GM23338 (cell line): Measurements from ENCODE around the gene PGBD4. TPM values are rescaled to one million over a fixed set of nuclear protein-coding genes. Genes with fewer than 3 reads are reported as not detected.

Experiments
- ATAC-seq: fragments of 200-7000 bp; cut with Tn5 transposase; 3 replicates; pipeline ENCODE4 v1.9.1; 2020
- DNase-seq: peaks from one replicate; pipeline ENCODE4 v3.0.0-alpha.2; 2015; ENCODE audit warnings: low spot score
- H2AFZ ChIP-seq: fragments of 200-600 bp; sonication (generic); 2 replicates; pipeline ENCODE4 v1.8.0; 2016; ENCODE audit warnings: antibody characterized with exemption, mild to moderate bottlenecking, moderate library complexity
- H3F3A ChIP-seq: fragments of 200-600 bp; sonication (generic); replicated peaks from 2 replicates; pipeline ENCODE4 v1.8.0; 2017; ENCODE audit warnings: antibody characterized with exemption, mixed run types, low read depth
- H3K27ac ChIP-seq: fragments of 200-600 bp; sonication (generic); 2 replicates; pipeline ENCODE4 v1.6.1; 2016; ENCODE audit warnings: low read depth
- H3K27me3 ChIP-seq: fragments of 200-600 bp; sonication (generic); 2 replicates; pipeline ENCODE4 v1.8.0; 2016; ENCODE audit warnings: mild to moderate bottlenecking, mixed run types, moderate library complexity; ENCODE audit not compliant: insufficient read depth
- H3K36me3 ChIP-seq: fragments of 200-600 bp; sonication (generic); 2 replicates; pipeline ENCODE4 v1.8.0; 2016; ENCODE audit warnings: mild to moderate bottlenecking; ENCODE audit not compliant: insufficient read depth
- H3K4me1 ChIP-seq: fragments of 200-600 bp; sonication (generic); 2 replicates; pipeline ENCODE4 v1.8.0; 2016; ENCODE audit warnings: mild to moderate bottlenecking, moderate library complexity; ENCODE audit not compliant: insufficient read depth
- H3K4me2 ChIP-seq: fragments of 200-600 bp; sonication (generic); 2 replicates; pipeline ENCODE4 v1.7.1; 2017; ENCODE audit warnings: mixed run types
- H3K4me3 ChIP-seq: fragments of 200-600 bp; sonication (generic); 2 replicates; pipeline ENCODE4 v1.6.1; 2016; ENCODE audit warnings: mixed run types
- H3K79me2 ChIP-seq: fragments of 200-600 bp; sonication (generic); replicated peaks from 2 replicates; pipeline ENCODE4 v1.8.0; 2017; ENCODE audit warnings: mild to moderate bottlenecking; ENCODE audit not compliant: insufficient read depth
- H3K9me2 ChIP-seq: fragments of 200-600 bp; sonication (generic); 2 replicates; pipeline ENCODE4 v1.8.0; 2017; ENCODE audit not compliant: insufficient read depth
- H4K20me1 ChIP-seq: fragments of 200-600 bp; sonication (generic); replicated peaks from 2 replicates; pipeline ENCODE4 v1.8.0; 2017; ENCODE audit warnings: mild to moderate bottlenecking; ENCODE audit not compliant: insufficient read depth
- H3K27ac Mint-ChIP-seq: 2 replicates; pipeline ENCODE4 v1.8.0; 2020; ENCODE audit warnings: inconsistent platforms, mild to moderate bottlenecking, moderate library complexity, mixed read lengths
- H3K27me3 Mint-ChIP-seq: 3 replicates; pipeline ENCODE4 v1.8.0; 2022; ENCODE audit warnings: low read depth, mild to moderate bottlenecking, moderate library complexity, mixed read lengths, inconsistent platforms; ENCODE audit not compliant: insufficient read depth, poor library complexity
- H3K36me3 Mint-ChIP-seq: 3 replicates; pipeline ENCODE4 v1.8.0; 2021; ENCODE audit warnings: low read depth, mild to moderate bottlenecking, inconsistent platforms, moderate library complexity, mixed read lengths
- H3K4me1 Mint-ChIP-seq: 3 replicates; pipeline ENCODE4 v1.8.0; 2020; ENCODE audit warnings: mild to moderate bottlenecking, inconsistent platforms, mixed read lengths
- H3K4me3 Mint-ChIP-seq: 3 replicates; pipeline ENCODE4 v1.8.0; 2021; ENCODE audit warnings: moderate library complexity, mild to moderate bottlenecking, inconsistent platforms, mixed read lengths
- H3K9me3 Mint-ChIP-seq: 3 replicates; pipeline ENCODE4 v1.8.0; 2020; ENCODE audit warnings: moderate library complexity, mild to moderate bottlenecking, inconsistent platforms, mixed read lengths
- CREB1 ChIP-seq: fragments of 250-450 bp; sonication (Bioruptor Pico); IDR thresholded peaks from 2 replicates; pipeline ENCODE4 v1.5.0; 2020; ENCODE audit warnings: low read depth, mild to moderate bottlenecking, moderate library complexity
- EZH2 ChIP-seq: fragments of 200-600 bp; sonication (generic); IDR thresholded peaks from one replicate; pipeline ENCODE4 v1.8.0; 2017; ENCODE audit warnings: antibody characterized with exemption, mild to moderate bottlenecking, low read depth; ENCODE audit not compliant: unreplicated experiment
- JUNB ChIP-seq: IDR thresholded peaks from one replicate; pipeline ENCODE4 v1.6.1; 2016; ENCODE audit warnings: antibody characterized with exemption; ENCODE audit not compliant: unreplicated experiment
- NANOG ChIP-seq: IDR thresholded peaks from 2 replicates; pipeline ENCODE4 v1.6.1; 2016; ENCODE audit warnings: antibody characterized with exemption, borderline replicate concordance
- POLR2AphosphoS5 ChIP-seq: IDR thresholded peaks from 2 replicates; pipeline ENCODE4 v1.6.1; 2016; ENCODE audit warnings: antibody characterized with exemption, low read depth
- ZNF114 ChIP-seq: fragments of 250-450 bp; sonication (Bioruptor Pico); IDR thresholded peaks from 2 replicates; pipeline ENCODE4 v1.5.0; 2020; ENCODE audit warnings: mild to moderate bottlenecking, moderate library complexity
- ZNF331 ChIP-seq: fragments of 250-450 bp; sonication (Bioruptor Pico); IDR thresholded peaks from 2 replicates; pipeline ENCODE4 v1.5.0; 2020; ENCODE audit warnings: low read depth, mild to moderate bottlenecking, moderate library complexity
- polyA plus RNA-seq: library from polyadenylated mRNA; unstranded; fragments of >200 nt; fragmentation: Nextera tagmentation; extraction: Ambion mirVana; gene quantifications from 2 replicates; pipeline ENCODE4 v1.2.1, GENCODE V29; 2016
- total RNA-seq: library from RNA; depleted of rRNA; stranded (reverse); fragments of >200 nt; shearing (Covaris generic); gene quantifications from 2 replicates; pipeline ENCODE4 v1.2.3, GENCODE V29; 2014
- TF ChIP-seq, protein P1 (sequence below): fragments of 250-450 bp; sonication (Bioruptor Pico); IDR thresholded peaks from 2 replicates; pipeline ENCODE4 v1.5.0; 2020; ENCODE audit warnings: mild to moderate bottlenecking, moderate library complexity
- TF ChIP-seq, protein P2 (sequence below): IDR thresholded peaks from 2 replicates; pipeline ENCODE4 v1.6.1; 2016; ENCODE audit warnings: antibody characterized with exemption

Gene PGBD4
- total and polyA plus RNA-seq, 2 experiments from 2014 or later = 0.50 to 0.66 TPM

DNA sequence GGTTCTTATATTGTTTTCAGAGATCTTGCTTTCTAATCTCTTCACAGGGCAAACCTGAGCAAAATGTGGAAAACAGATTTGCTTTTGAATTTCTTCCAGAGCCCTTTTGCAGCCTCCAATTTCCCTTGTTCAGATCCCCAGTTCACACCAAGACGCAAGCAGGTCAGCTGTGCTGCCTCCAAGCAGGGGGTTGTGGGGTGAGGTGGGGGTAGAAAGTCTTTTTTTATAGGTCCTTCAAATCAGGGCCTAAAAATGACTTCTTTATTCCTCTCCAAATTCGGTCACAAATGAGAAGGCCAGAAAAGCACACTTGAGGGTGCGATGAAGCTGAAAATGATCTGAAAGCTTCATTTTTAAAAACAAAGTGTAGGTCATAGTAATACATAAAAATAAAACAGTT, 36.6 kb upstream of the PGBD4 start (continued):
- TF ChIP-seq, protein P1, sequence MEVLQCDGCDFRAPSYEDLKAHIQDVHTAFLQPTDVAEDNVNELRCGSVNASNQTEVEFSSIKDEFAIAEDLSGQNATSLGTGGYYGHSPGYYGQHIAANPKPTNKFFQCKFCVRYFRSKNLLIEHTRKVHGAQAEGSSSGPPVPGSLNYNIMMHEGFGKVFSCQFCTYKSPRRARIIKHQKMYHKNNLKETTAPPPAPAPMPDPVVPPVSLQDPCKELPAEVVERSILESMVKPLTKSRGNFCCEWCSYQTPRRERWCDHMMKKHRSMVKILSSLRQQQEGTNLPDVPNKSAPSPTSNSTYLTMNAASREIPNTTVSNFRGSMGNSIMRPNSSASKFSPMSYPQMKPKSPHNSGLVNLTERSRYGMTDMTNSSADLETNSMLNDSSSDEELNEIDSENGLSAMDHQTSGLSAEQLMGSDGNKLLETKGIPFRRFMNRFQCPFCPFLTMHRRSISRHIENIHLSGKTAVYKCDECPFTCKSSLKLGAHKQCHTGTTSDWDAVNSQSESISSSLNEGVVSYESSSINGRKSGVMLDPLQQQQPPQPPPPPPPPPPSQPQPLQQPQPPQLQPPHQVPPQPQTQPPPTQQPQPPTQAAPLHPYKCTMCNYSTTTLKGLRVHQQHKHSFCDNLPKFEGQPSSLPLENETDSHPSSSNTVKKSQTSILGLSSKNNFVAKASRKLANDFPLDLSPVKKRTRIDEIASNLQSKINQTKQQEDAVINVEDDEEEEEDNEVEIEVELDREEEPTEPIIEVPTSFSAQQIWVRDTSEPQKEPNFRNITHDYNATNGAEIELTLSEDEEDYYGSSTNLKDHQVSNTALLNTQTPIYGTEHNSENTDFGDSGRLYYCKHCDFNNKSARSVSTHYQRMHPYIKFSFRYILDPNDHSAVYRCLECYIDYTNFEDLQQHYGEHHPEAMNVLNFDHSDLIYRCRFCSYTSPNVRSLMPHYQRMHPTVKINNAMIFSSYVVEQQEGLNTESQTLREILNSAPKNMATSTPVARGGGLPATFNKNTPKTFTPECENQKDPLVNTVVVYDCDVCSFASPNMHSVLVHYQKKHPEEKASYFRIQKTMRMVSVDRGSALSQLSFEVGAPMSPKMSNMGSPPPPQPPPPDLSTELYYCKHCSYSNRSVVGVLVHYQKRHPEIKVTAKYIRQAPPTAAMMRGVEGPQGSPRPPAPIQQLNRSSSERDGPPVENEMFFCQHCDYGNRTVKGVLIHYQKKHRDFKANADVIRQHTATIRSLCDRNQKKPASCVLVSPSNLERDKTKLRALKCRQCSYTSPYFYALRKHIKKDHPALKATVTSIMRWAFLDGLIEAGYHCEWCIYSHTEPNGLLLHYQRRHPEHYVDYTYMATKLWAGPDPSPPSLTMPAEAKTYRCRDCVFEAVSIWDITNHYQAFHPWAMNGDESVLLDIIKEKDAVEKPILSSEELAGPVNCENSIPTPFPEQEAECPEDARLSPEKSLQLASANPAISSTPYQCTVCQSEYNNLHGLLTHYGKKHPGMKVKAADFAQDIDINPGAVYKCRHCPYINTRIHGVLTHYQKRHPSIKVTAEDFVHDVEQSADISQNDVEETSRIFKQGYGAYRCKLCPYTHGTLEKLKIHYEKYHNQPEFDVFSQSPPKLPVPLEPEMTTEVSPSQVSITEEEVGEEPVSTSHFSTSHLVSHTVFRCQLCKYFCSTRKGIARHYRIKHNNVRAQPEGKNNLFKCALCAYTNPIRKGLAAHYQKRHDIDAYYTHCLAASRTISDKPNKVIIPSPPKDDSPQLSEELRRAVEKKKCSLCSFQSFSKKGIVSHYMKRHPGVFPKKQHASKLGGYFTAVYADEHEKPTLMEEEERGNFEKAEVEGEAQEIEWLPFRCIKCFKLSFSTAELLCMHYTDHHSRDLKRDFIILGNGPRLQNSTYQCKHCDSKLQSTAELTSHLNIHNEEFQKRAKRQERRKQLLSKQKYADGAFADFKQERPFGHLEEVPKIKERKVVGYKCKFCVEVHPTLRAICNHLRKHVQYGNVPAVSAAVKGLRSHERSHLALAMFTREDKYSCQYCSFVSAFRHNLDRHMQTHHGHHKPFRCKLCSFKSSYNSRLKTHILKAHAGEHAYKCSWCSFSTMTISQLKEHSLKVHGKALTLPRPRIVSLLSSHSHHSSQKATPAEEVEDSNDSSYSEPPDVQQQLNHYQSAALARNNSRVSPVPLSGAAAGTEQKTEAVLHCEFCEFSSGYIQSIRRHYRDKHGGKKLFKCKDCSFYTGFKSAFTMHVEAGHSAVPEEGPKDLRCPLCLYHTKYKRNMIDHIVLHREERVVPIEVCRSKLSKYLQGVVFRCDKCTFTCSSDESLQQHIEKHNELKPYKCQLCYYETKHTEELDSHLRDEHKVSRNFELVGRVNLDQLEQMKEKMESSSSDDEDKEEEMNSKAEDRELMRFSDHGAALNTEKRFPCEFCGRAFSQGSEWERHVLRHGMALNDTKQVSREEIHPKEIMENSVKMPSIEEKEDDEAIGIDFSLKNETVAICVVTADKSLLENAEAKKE = no peak
- TF ChIP-seq NANOG (no peak), JUNB (no peak), ZNF331 (CRISPR knock-in tag) (no peak)

DNA sequence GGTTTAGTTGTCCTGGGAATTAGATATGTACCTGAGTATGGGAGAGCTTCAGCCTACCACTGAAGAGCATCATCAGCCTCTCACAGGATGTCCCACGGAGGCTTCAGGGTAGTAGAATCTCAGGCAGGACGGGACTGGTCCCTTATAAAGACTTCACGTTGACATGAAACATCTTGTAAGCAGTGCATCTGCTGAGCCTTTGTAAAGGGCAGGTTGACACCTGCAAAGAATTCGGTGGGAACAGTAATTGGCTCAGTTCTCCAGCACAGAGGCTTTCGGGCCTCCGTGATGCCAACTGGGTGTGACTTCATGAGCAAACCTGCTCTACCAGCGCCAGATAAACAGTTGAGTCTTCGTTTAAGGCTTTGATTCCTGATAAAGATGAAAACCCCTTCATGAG, 35.9 kb upstream of the PGBD4 start:
- H3K4me2 ChIP-seq = no peak overlapping the region
- H2AFZ ChIP-seq = no peak overlapping the region
- H3K27me3 ChIP-seq = no peaks in the 10 kb centered on the region
- Mint-ChIP-seq H3K4me3 (no peak overlapping the region), H3K36me3 (no peaks in the 10 kb centered on the region), H3K27ac (no peak overlapping the region), H3K27me3 (no peaks in the 10 kb centered on the region), H3K4me1 (no peaks in the 10 kb centered on the region), H3K9me3 (no peaks in the 10 kb centered on the region)
- no peaks in the 10 kb centered on the region for H4K20me1 ChIP-seq
- DNase-seq (no peak), ATAC-seq (no peak)
- no peak overlapping the region for H3K4me3 ChIP-seq
- H3K9me2 ChIP-seq = no peaks in the 10 kb centered on the region
- H3K36me3 ChIP-seq = no peaks in the 10 kb centered on the region
- H3K27ac ChIP-seq = no peak overlapping the region
- no peaks in the 10 kb centered on the region for H3K79me2 ChIP-seq
- H3F3A ChIP-seq = no peaks in the 10 kb centered on the region
- H3K4me1 ChIP-seq = no peaks in the 10 kb centered on the region
- TF ChIP-seq, protein P2, sequence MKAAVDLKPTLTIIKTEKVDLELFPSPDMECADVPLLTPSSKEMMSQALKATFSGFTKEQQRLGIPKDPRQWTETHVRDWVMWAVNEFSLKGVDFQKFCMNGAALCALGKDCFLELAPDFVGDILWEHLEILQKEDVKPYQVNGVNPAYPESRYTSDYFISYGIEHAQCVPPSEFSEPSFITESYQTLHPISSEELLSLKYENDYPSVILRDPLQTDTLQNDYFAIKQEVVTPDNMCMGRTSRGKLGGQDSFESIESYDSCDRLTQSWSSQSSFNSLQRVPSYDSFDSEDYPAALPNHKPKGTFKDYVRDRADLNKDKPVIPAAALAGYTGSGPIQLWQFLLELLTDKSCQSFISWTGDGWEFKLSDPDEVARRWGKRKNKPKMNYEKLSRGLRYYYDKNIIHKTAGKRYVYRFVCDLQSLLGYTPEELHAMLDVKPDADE = no peak
- TF ChIP-seq ZNF331 (CRISPR knock-in tag) = no peak
- no peak for TF ChIP-seq JUNB
- no peak for TF ChIP-seq POLR2AphosphoS5
- no peak for TF ChIP-seq ZNF114 (CRISPR knock-in tag)
- no peak for TF ChIP-seq EZH2
- TF ChIP-seq, protein P1 = no peak
- TF ChIP-seq CREB1 (CRISPR knock-in tag) = no peak
